IPS-18a (cell line): ENCODE measurements around the gene FAM217A.

Source experiments
- H3K27ac ChIP-seq: one replicate; pipeline ENCODE4 v1.5.1; 2013; ENCODE audit warnings: low read length
- H3K27me3 ChIP-seq: one replicate; pipeline ENCODE4 v1.6.1; 2013; ENCODE audit warnings: mild to moderate bottlenecking, low read length; ENCODE audit not compliant: control insufficient read depth, insufficient read depth
- H3K36me3 ChIP-seq: one replicate; pipeline ENCODE4 v1.6.1; 2013; ENCODE audit warnings: low read depth, low read length; ENCODE audit not compliant: control insufficient read depth
- H3K4me1 ChIP-seq: one replicate; pipeline ENCODE4 v1.6.1; 2013; ENCODE audit warnings: low read depth, low read length; ENCODE audit not compliant: control insufficient read depth
- H3K4me3 ChIP-seq: one replicate; pipeline ENCODE4 v1.5.1; 2013; ENCODE audit warnings: low read length
- H3K9ac ChIP-seq: one replicate; pipeline ENCODE4 v1.6.1; 2013; ENCODE audit warnings: mild to moderate bottlenecking, low read length, moderate library complexity
- H3K9me3 ChIP-seq: one replicate; pipeline ENCODE4 v1.6.1; 2013; ENCODE audit warnings: low read depth, low read length; ENCODE audit not compliant: control insufficient read depth

FAM217A gene

GRCh38 chr6:4074478-4075235 is 4.3 kb downstream of the FAM217A start:
- Histone ChIP-seq H3K36me3 (no peaks in the 10 kb centered on the region), H3K27me3 (no peaks in the 10 kb centered on the region), H3K9ac (no peak overlapping the region), H3K9me3 (no peaks in the 10 kb centered on the region), H3K27ac (no peak overlapping the region), H3K4me3 (no peak overlapping the region), H3K4me1 (no peaks in the 10 kb centered on the region)

GRCh38 chr6:4071330-4071729 is 7.6 kb downstream of the FAM217A start:
- H3K27ac ChIP-seq, result no peak overlapping the region
- H3K9me3 ChIP-seq, result no peaks in the 10 kb centered on the region
- no peaks in the 10 kb centered on the region for H3K36me3 ChIP-seq

GRCh38 chr6:4069199-4069598 is 9.7 kb downstream of the FAM217A start:
- Histone ChIP-seq H3K36me3 (peaks cover 11% of the 10 kb centered on the region), H3K27ac (no peak overlapping the region), H3K9ac (no peak overlapping the region), H3K4me3 (no peak overlapping the region), H3K4me1 (no peaks in the 10 kb centered on the region), H3K27me3 (no peaks in the 10 kb centered on the region), H3K9me3 (no peaks in the 10 kb centered on the region)

More at GRCh38 chr6:4071330-4071729, 7.6 kb downstream of the FAM217A start:
- Histone ChIP-seq H3K9ac (no peak overlapping the region), H3K27me3 (no peaks in the 10 kb centered on the region), H3K4me3 (no peak overlapping the region), H3K4me1 (no peaks in the 10 kb centered on the region)

GRCh38 chr6:4067673-4068072 is 11.3 kb downstream of the FAM217A start:
- H3K36me3 ChIP-seq, result peaks cover 26% of the 10 kb centered on the region
- no peaks in the 10 kb centered on the region for H3K9me3 ChIP-seq

GRCh38 chr6:4066029-4066755 is 12.7 kb downstream of the FAM217A start:
- H3K4me3 ChIP-seq, result no peak overlapping the region
- H3K27ac ChIP-seq, result no peak overlapping the region
- H3K4me1 ChIP-seq, result no peaks in the 10 kb centered on the region
- no peaks in the 10 kb centered on the region for H3K9me3 ChIP-seq
- peaks cover 41% of the 10 kb centered on the region for H3K36me3 ChIP-seq
- no peak overlapping the region for H3K9ac ChIP-seq
- no peaks in the 10 kb centered on the region for H3K27me3 ChIP-seq

More at GRCh38 chr6:4067673-4068072, 11.3 kb downstream of the FAM217A start:
- Histone ChIP-seq H3K4me1 (no peaks in the 10 kb centered on the region), H3K4me3 (no peak overlapping the region), H3K27me3 (no peaks in the 10 kb centered on the region), H3K9ac (no peak overlapping the region), H3K27ac (no peak overlapping the region)

GRCh38 chr6:4059115-4059777 is 19.7 kb downstream of the FAM217A start:
- H3K27ac ChIP-seq, result no peak overlapping the region
- H3K36me3 ChIP-seq, result peaks cover 99% of the 10 kb centered on the region
- H3K4me1 ChIP-seq, result no peaks in the 10 kb centered on the region
- no peaks in the 10 kb centered on the region for H3K9me3 ChIP-seq
- H3K9ac ChIP-seq, result no peak overlapping the region
- H3K4me3 ChIP-seq, result no peak overlapping the region
- no peaks in the 10 kb centered on the region for H3K27me3 ChIP-seq

GRCh38 chr6:4057036-4057435 is 21.9 kb downstream of the FAM217A start:
- Histone ChIP-seq H3K36me3 (peaks cover 96% of the 10 kb centered on the region), H3K27ac (no peak overlapping the region), H3K27me3 (no peaks in the 10 kb centered on the region), H3K9ac (no peak overlapping the region), H3K4me1 (no peaks in the 10 kb centered on the region), H3K9me3 (no peaks in the 10 kb centered on the region), H3K4me3 (no peak overlapping the region)

GRCh38 chr6:4055420-4056041 is 23.4 kb downstream of the FAM217A start:
- H3K27me3 ChIP-seq, result no peaks in the 10 kb centered on the region
- H3K4me1 ChIP-seq, result no peaks in the 10 kb centered on the region
- H3K36me3 ChIP-seq, result peaks cover 94% of the 10 kb centered on the region
- H3K9ac ChIP-seq, result no peak overlapping the region
- no peaks in the 10 kb centered on the region for H3K9me3 ChIP-seq
- H3K4me3 ChIP-seq, result no peak overlapping the region
- no peak overlapping the region for H3K27ac ChIP-seq

- H3K27ac ChIP-seq, result no peak overlapping the region
- no peak overlapping the region for H3K4me3 ChIP-seq
- no peaks in the 10 kb centered on the region for H3K27me3 ChIP-seq
- no peaks in the 10 kb centered on the region for H3K9me3 ChIP-seq
- H3K4me1 ChIP-seq, result no peaks in the 10 kb centered on the region
- H3K9ac ChIP-seq, result no peak overlapping the region
- H3K36me3 ChIP-seq, result peaks cover 86% of the 10 kb centered on the region
These were observed 29.7 kb downstream of the FAM217A start for GRCh38 chr6:4049246-4049645.

GRCh38 chr6:4041480-4041879 is 37.5 kb downstream of the FAM217A start:
- Histone ChIP-seq H3K9me3 (no peaks in the 10 kb centered on the region), H3K9ac (no peak overlapping the region), H3K36me3 (peaks cover 95% of the 10 kb centered on the region), H3K4me1 (no peaks in the 10 kb centered on the region), H3K27ac (no peak overlapping the region), H3K4me3 (no peak overlapping the region), H3K27me3 (no peaks in the 10 kb centered on the region)

GRCh38 chr6:4039348-4039747 is 39.6 kb downstream of the FAM217A start:
- Histone ChIP-seq H3K4me1 (no peaks in the 10 kb centered on the region), H3K36me3 (peaks cover 81% of the 10 kb centered on the region), H3K27ac (no peak overlapping the region), H3K27me3 (no peaks in the 10 kb centered on the region), H3K9ac (no peak overlapping the region), H3K9me3 (no peaks in the 10 kb centered on the region), H3K4me3 (no peak overlapping the region)
